Fibroblast of villous mesenchyme (primary cell): ENCODE data around the gene KATNBL1. TPM values are rescaled to one million over a fixed set of nuclear protein-coding genes. Genes with fewer than 3 reads are reported as not detected.

ENCODE experiments used
- DNase-seq: peaks from one replicate; pipeline ENCODE4 v3.0.0-alpha.2; 2010; ENCODE audit warnings: low read depth
- H3K4me3 ChIP-seq: 2 replicates; pipeline ENCODE4 v1.5.1; 2011; ENCODE audit warnings: low read depth, mild to moderate bottlenecking, low read length
- CTCF ChIP-seq: IDR thresholded peaks from 2 replicates; pipeline ENCODE4 v1.5.1; 2012; ENCODE audit warnings: low read depth, mild to moderate bottlenecking, low read length; ENCODE audit not compliant: insufficient read depth
- total RNA-seq: library from RNA; depleted of rRNA; stranded (reverse); fragments of >200 nt; gene quantifications from 2 replicates; pipeline ENCODE4 v1.2.3, GENCODE V29; 2012

The KATNBL1 gene
- total RNA-seq, 1 donor: 70.4 TPM

- no peak for DNase-seq
- TF ChIP-seq CTCF: no peak
- no peak overlapping the region for H3K4me3 ChIP-seq
These were observed 33.3 kb upstream of the KATNBL1 start for GRCh38 chr15:34243226-34243625.

GRCh38 chr15:34242331-34242710 lies 32.4 kb upstream of the KATNBL1 start:
- no peak for TF ChIP-seq CTCF
- no peak for DNase-seq
- no peak overlapping the region for H3K4me3 ChIP-seq

GRCh38 chr15:34241376-34242330 lies 31.8 kb upstream of the KATNBL1 start:
- peak; percentile 80 for TF ChIP-seq CTCF
- peak; percentile 48 for DNase-seq
- H3K4me3 ChIP-seq: no peak overlapping the region

GRCh38 chr15:34240537-34240936 lies 30.6 kb upstream of the KATNBL1 start:
- no peak for DNase-seq
- TF ChIP-seq CTCF: no peak

GRCh38 chr15:34239151-34239808 lies 29.4 kb upstream of the KATNBL1 start:
- H3K4me3 ChIP-seq: peak overlapping the region; percentile 22
- DNase-seq: peak; percentile 72
- no peak for TF ChIP-seq CTCF

More at GRCh38 chr15:34240537-34240936, 30.6 kb upstream of the KATNBL1 start:
- H3K4me3 ChIP-seq: no peak overlapping the region

- no peak for TF ChIP-seq CTCF
- no peak for DNase-seq
- H3K4me3 ChIP-seq: no peak overlapping the region
These were observed 23.7 kb upstream of the KATNBL1 start for GRCh38 chr15:34233614-34234013.
